PC-9 (cell line): ENCODE measurements around the gene C12orf60. TPM values are rescaled to one million over a fixed set of nuclear protein-coding genes. Genes with fewer than 3 reads are reported as not detected.

Experiments
- BruUV-seq: library from RNA; stranded (reverse); fragments of 400-500 nt; replicated peaks from 2 replicates; lab custom pipeline; 2021; lab: Mats Ljungman, UMichigan
- CTCF ChIA-PET: fragments of 300-600 bp; sonication (Branson Sonifier 250); formaldehyde crosslinking; loops from one replicate; lab custom pipeline; 2022; ENCODE audit warnings: antibody characterized with exemption; lab: Charles Lee
- POLR2A ChIA-PET: fragments of 300-600 bp; sonication (Branson Sonifier 250); formaldehyde crosslinking; loops from one replicate; lab custom pipeline; 2022; ENCODE audit warnings: antibody characterized with exemption; ENCODE audit not compliant: unreplicated experiment; lab: Charles Lee
- DNase-seq, 2 experiments: peaks; one replicate each; pipeline versions ENCODE4 v3.0.0 to v3.0.0-alpha.2; 2015 to 2022; ENCODE audit warnings: mixed read lengths in 1 of 2
- H2AFZ ChIP-seq: fragments of 200-600 bp; sonication (generic); 2 replicates; pipeline ENCODE4 v1.8.1; 2017; ENCODE audit warnings: antibody characterized with exemption
- H3F3A ChIP-seq: fragments of 200-600 bp; sonication (generic); 2 replicates; pipeline ENCODE4 v1.8.1; 2017; ENCODE audit warnings: antibody characterized with exemption, mild to moderate bottlenecking, low read depth; ENCODE audit not compliant: insufficient read depth
- H3K27ac ChIP-seq: fragments of 200-600 bp; sonication (generic); 2 replicates; pipeline ENCODE4 v1.6.1; 2016; ENCODE audit warnings: mixed run types
- H3K27me3 ChIP-seq: fragments of 200-600 bp; sonication (generic); 2 replicates; pipeline ENCODE4 v1.6.1; 2016; ENCODE audit warnings: low read depth, mixed run types; ENCODE audit not compliant: insufficient read depth
- H3K36me3 ChIP-seq: fragments of 200-600 bp; sonication (generic); 2 replicates; pipeline ENCODE4 v1.6.1; 2016; ENCODE audit warnings: low read depth, mixed run types
- H3K4me1 ChIP-seq: fragments of 200-600 bp; sonication (generic); replicated peaks from 2 replicates; pipeline ENCODE4 v1.6.1; 2016; ENCODE audit warnings: mixed run types; ENCODE audit not compliant: insufficient read depth
- H3K4me2 ChIP-seq: fragments of 200-600 bp; sonication (generic); 2 replicates; pipeline ENCODE4 v1.6.1; 2017; ENCODE audit warnings: mixed run types
- H3K4me3 ChIP-seq: fragments of 200-600 bp; sonication (generic); 2 replicates; pipeline ENCODE4 v1.6.1; 2016; ENCODE audit warnings: mixed run types
- H3K79me2 ChIP-seq: fragments of 200-600 bp; sonication (generic); 2 replicates; pipeline ENCODE4 v1.6.1; 2017; ENCODE audit warnings: low read depth, mixed run types
- H3K9me2 ChIP-seq: fragments of 200-600 bp; sonication (generic); 2 replicates; pipeline ENCODE4 v1.8.1; 2017; ENCODE audit warnings: mild to moderate bottlenecking; ENCODE audit not compliant: insufficient read depth
- H3K9me3 ChIP-seq: fragments of 200-600 bp; sonication (generic); 2 replicates; pipeline ENCODE4 v1.8.1; 2016; ENCODE audit warnings: low read depth; ENCODE audit not compliant: insufficient read depth
- H4K20me1 ChIP-seq: fragments of 200-600 bp; sonication (generic); 2 replicates; pipeline ENCODE4 v1.8.1; 2017; ENCODE audit not compliant: insufficient read depth
- EZH2 ChIP-seq: fragments of 200-600 bp; sonication (generic); IDR thresholded peaks from 2 replicates; pipeline ENCODE4 v1.8.0; 2017; ENCODE audit warnings: antibody characterized with exemption, low read depth
- intact Hi-C: fragments of 100-400 bp; cut with micrococcal nuclease; formaldehyde crosslinking; loops from one replicate; pipeline ENCODE4 v1.10.0; 2022; ENCODE audit not compliant: unreplicated experiment
- total RNA-seq: library from RNA; stranded (reverse); gene quantifications from 2 replicates; pipeline ENCODE4 v1.2.3, GENCODE V29; 2021
- TF ChIP-seq, protein P1 (sequence below): fragments of 200-600 bp; sonication (generic); conservative IDR thresholded peaks from 2 replicates; pipeline ENCODE4 v1.6.1; 2017; ENCODE audit warnings: mixed run types, antibody characterized with exemption, mild to moderate bottlenecking, moderate library complexity

The C12orf60 gene
- total RNA-seq, 1 experiment from 2014 or later = 4.0 TPM

DNA sequence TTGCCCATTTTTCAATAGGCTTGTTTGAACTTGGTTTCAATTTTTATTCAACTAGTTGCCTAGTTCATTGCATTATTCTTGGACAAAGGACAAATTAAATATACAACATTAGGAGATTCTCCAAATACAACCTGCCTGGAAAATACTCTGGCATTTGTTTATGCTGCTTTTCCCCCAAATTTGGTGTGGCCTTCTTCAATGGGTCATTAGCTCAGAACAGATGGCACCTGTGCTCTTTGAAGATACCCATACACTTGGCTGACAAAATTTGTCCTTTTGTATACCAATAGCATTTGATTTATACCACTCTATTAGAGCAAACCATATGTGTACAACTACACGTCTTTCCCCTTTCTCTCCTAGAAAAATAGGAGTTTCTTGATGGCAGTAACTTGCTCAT lies 35.9 kb upstream of the C12orf60 start:
- no peak overlapping the region; the same call in 1 of the 2 replicates for H3K4me3 ChIP-seq
- peaks cover 4% of the 10 kb centered on the region; the same call in 1 of the 2 replicates for H4K20me1 ChIP-seq
- intact Hi-C loops = loop anchor here (2.0 kb wide), 1 partner anchor 77 kb away; no protein-coding TSS in a partner anchor
- no TSS peak for BruUV-seq
- H3F3A ChIP-seq = peaks cover 9% of the 10 kb centered on the region
- no peak for TF ChIP-seq EZH2
- TF ChIP-seq, protein P1, sequence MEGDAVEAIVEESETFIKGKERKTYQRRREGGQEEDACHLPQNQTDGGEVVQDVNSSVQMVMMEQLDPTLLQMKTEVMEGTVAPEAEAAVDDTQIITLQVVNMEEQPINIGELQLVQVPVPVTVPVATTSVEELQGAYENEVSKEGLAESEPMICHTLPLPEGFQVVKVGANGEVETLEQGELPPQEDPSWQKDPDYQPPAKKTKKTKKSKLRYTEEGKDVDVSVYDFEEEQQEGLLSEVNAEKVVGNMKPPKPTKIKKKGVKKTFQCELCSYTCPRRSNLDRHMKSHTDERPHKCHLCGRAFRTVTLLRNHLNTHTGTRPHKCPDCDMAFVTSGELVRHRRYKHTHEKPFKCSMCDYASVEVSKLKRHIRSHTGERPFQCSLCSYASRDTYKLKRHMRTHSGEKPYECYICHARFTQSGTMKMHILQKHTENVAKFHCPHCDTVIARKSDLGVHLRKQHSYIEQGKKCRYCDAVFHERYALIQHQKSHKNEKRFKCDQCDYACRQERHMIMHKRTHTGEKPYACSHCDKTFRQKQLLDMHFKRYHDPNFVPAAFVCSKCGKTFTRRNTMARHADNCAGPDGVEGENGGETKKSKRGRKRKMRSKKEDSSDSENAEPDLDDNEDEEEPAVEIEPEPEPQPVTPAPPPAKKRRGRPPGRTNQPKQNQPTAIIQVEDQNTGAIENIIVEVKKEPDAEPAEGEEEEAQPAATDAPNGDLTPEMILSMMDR = no peak
- H3K9me3 ChIP-seq = peaks cover 8% of the 10 kb centered on the region
- H3K27ac ChIP-seq = no peak overlapping the region
- POLR2A ChIA-PET = no interaction called here
- peaks cover 56% of the 10 kb centered on the region for H3K79me2 ChIP-seq
- no peak overlapping the region for H2AFZ ChIP-seq
- peaks cover 27% of the 10 kb centered on the region for H3K4me1 ChIP-seq
- no peak for DNase-seq
- H3K4me2 ChIP-seq = peak overlapping the region; percentile 81; the same call in 1 of the 2 replicates
- no peaks in the 10 kb centered on the region for H3K9me2 ChIP-seq
- peaks cover 16% of the 10 kb centered on the region; the same call in 1 of the 2 replicates for H3K36me3 ChIP-seq
- CTCF ChIA-PET = no interaction called here
- no peaks in the 10 kb centered on the region for H3K27me3 ChIP-seq

DNA sequence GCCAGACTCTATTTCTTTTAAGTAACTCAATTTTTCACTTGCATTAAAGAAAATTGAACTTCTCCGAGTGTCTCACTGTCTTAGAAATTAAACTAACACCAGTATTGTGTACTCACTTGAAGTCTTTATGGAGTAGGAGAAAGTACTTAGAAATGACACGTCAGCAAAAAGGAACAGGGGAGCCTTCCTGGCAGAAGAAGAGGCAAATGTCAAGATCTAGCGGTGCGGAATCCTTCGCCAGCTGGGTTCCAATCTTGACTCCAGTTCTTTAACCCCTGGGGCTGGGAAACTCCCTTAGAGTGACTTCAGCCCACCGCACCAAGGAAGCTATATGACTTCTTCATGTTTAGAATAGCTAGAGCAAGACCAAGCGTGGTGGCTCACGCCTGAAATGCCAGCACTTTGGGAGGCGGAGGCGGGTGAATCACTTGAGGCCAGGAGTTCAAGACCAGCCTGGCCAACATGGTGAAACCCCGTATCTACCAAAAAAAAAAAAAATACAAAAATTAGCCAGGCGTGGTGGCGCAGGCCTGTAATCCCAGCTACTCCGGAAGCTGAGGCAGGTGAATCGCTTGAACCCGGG lies 34.6 kb upstream of the C12orf60 start:
- POLR2A ChIA-PET = no interaction called here
- intact Hi-C loops = loop anchor here (2.0 kb wide), 1 partner anchor 76 kb away; no protein-coding TSS in a partner anchor
- H2AFZ ChIP-seq = peak overlapping the region; percentile 77

DNA sequence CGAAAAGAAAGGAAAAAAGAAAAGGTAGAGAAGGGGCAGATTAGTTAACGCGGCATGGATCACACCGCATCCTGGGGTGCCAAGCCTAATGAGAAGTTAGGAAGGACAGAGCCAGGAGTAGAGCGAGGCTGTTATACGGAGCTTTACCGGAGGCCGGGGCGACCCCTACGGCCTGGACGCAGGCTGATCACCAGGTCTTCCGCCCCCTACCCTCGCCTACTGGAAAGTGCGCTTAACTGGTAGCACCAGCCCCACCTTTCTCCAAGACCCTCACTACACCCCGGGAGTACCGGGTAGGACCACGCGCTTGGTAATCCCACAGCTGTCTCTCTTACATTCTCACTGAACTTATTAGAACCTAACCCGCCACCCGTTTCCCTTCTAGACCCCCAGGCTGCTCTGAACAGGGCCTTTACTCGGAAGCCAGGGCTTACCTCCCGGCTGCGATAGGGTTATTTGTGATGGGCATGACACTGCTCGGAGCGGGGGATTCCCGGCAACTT lies 34.0 kb upstream of the C12orf60 start:
- peak overlapping the region; percentile 99 for H3K4me3 ChIP-seq
- no peak for TF ChIP-seq EZH2
- TF ChIP-seq, protein P1 = no peak
- H2AFZ ChIP-seq = peak overlapping the region; percentile 77
- H3F3A ChIP-seq = peaks cover 9% of the 10 kb centered on the region
- peaks cover 16% of the 10 kb centered on the region; the same call in 1 of the 2 replicates for H3K36me3 ChIP-seq
- ChIA-PET CTCF (interaction anchor here (0.6 to 0.8 kb wide), 2 partner anchors 33 to 42 kb away, joined by 3 read pairs; no protein-coding TSS in a partner anchor), POLR2A (interaction anchor here (0.9 to 1.2 kb wide), 2 partner anchors 35 to 160 kb away, joined by 6 to 7 read pairs; no protein-coding TSS in a partner anchor)
- peaks cover 27% of the 10 kb centered on the region for H3K4me1 ChIP-seq
- no peak for DNase-seq
- H3K27me3 ChIP-seq = no peaks in the 10 kb centered on the region
- H3K9me3 ChIP-seq = peaks cover 8% of the 10 kb centered on the region
- no peaks in the 10 kb centered on the region for H3K9me2 ChIP-seq
- H3K4me2 ChIP-seq = peak overlapping the region; percentile 81
- peaks cover 59% of the 10 kb centered on the region for H3K79me2 ChIP-seq
- no TSS peak for BruUV-seq
- H4K20me1 ChIP-seq = peaks cover 4% of the 10 kb centered on the region; the same call in 1 of the 2 replicates
- intact Hi-C loops = loop anchor here (2.0 kb wide), 1 partner anchor 75 kb away; no protein-coding TSS in a partner anchor
- H3K27ac ChIP-seq = peak overlapping the region; percentile 83

More for the DNA sequence above, 34.6 kb upstream of the C12orf60 start:
- TF ChIP-seq, protein P1 = no peak
- no peak for TF ChIP-seq EZH2
- Histone ChIP-seq H4K20me1 (peaks cover 4% of the 10 kb centered on the region; the same call in 1 of the 2 replicates), H3K4me1 (peaks cover 27% of the 10 kb centered on the region), H3F3A (peaks cover 8% of the 10 kb centered on the region), H3K9me2 (no peaks in the 10 kb centered on the region), H3K27ac (peak overlapping the region; percentile 83; the same call in 1 of the 2 replicates), H3K36me3 (peaks cover 16% of the 10 kb centered on the region; the same call in 1 of the 2 replicates), H3K79me2 (peaks cover 56% of the 10 kb centered on the region), H3K27me3 (no peaks in the 10 kb centered on the region), H3K4me3 (peak overlapping the region; percentile 99), H3K9me3 (peaks cover 8% of the 10 kb centered on the region), H3K4me2 (peak overlapping the region; percentile 81)
- CTCF ChIA-PET = interaction anchor here (0.6 to 0.8 kb wide), 2 partner anchors 34 to 43 kb away, joined by 3 read pairs; no protein-coding TSS in a partner anchor
- BruUV-seq = no TSS peak
- no peak for DNase-seq
